ENCODE measurements around the gene EIF3B. TPM values are rescaled to one million over a fixed set of nuclear protein-coding genes. Genes with fewer than 3 reads are reported as not detected.
"Not testable (repeated sequence)": the region's sequence is repeated elsewhere in the genome, so short reads cannot be mapped to it uniquely, and the experiment has no call there.

The EIF3B gene
- total and polyA plus RNA-seq, 7 donors = 37.9 to 125 (median 96.9) TPM

DNA sequence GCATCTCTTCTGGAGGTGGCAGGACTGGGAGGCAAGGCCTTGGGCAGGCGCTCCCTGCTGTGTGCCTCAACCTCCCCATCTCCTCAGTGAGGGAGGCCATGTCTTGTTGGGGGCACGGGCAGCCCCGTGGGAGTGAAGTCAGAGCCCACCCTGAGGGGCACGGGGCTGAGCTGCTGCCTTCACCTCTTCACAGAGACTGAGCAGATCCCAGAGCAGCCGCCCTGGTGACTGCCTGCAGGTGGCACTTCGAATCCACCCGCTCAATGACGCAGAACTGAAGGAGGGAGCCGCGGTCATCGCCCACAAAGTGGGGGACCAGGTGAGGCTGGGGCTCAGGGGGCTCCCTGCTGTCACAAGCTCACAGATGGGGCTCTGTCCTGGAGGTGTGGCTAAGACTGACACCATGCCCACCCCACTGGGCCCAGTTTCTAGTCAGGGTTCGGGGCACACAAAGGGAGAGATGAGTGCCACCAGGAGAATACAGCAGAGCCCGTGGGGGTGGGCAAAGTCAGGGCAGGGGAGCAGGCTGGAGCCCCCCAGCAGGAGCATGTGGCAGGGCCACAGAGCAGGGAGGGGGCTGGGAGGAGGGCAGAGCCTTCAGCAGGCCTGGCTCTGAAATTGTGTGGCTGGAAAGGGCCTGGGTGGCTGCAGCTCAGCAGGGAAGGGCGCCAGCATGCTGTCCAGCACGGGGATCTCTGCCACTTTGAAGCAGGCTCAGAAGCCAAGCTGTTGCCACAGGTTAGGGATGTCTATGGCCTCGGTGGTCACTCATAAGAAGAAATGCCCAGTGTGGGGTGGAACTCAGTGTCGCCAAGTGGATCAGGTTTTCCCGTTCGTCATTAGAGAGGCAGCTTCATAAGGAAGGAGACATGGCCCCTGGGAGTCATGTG lies 30.0 kb downstream of the EIF3B start:
- Histone ChIP-seq H3K27me3 (no peaks in the 10 kb centered on the region), H3K36me3 (peaks cover 15 to 38% (median 19%) of the 10 kb centered on the region in 4 donors), H3K4me3 (no peak overlapping the region), H3K27ac (no peak overlapping the region), H3K9me3 (no peaks in the 10 kb centered on the region), H3K4me1 (no peaks in the 10 kb centered on the region)
- TF ChIP-seq, protein P1, sequence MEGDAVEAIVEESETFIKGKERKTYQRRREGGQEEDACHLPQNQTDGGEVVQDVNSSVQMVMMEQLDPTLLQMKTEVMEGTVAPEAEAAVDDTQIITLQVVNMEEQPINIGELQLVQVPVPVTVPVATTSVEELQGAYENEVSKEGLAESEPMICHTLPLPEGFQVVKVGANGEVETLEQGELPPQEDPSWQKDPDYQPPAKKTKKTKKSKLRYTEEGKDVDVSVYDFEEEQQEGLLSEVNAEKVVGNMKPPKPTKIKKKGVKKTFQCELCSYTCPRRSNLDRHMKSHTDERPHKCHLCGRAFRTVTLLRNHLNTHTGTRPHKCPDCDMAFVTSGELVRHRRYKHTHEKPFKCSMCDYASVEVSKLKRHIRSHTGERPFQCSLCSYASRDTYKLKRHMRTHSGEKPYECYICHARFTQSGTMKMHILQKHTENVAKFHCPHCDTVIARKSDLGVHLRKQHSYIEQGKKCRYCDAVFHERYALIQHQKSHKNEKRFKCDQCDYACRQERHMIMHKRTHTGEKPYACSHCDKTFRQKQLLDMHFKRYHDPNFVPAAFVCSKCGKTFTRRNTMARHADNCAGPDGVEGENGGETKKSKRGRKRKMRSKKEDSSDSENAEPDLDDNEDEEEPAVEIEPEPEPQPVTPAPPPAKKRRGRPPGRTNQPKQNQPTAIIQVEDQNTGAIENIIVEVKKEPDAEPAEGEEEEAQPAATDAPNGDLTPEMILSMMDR (IDR thresholded peaks at IDR 0.05) = no peak
- no peak for TF ChIP-seq EP300 (IDR thresholded peaks at IDR 0.05)
- TF ChIP-seq POLR2A (IDR thresholded peaks at IDR 0.05) = no peak
- no peak for TF ChIP-seq POLR2AphosphoS5 (IDR thresholded peaks at IDR 0.05)
- intact Hi-C loops (cut with DNase I) = no loop called here
- no peak for DNase-seq
- 83 to 92% methylated on average over 19 of the region's 19 CpGs for WGBS, 2 donors

DNA sequence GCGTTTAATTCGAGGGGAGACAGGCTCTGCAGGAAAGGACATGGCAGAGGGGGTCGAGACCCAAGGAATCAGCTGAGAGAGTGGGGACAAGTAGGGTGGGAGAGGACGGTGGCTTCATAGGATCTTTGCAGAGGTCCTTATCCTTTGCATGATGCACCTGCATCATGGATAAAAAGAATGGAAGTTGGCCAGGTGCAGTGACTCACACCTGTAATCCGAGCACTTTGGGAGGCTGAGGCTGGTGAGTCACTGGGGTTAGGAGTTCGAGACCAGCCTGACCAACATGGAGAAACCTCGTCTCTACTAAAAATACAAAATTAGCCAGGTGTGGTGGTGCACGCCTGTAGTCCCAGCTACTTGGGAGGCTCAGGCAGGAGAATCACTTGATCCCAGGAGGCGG lies 31.5 kb downstream of the EIF3B start:
- H3K4me3 ChIP-seq; H3K9me3 ChIP-seq; DNase-seq; H3K27me3 ChIP-seq; intact Hi-C loops (cut with DNase I); H3K27ac ChIP-seq; H3K4me1 ChIP-seq: not testable (repeated sequence)
- peaks cover 3 to 23% (median 4%) of the 10 kb centered on the region in 4 donors for H3K36me3 ChIP-seq
- 87 to 89% methylated on average over 9 of the region's 9 CpGs for WGBS, 2 donors

DNA sequence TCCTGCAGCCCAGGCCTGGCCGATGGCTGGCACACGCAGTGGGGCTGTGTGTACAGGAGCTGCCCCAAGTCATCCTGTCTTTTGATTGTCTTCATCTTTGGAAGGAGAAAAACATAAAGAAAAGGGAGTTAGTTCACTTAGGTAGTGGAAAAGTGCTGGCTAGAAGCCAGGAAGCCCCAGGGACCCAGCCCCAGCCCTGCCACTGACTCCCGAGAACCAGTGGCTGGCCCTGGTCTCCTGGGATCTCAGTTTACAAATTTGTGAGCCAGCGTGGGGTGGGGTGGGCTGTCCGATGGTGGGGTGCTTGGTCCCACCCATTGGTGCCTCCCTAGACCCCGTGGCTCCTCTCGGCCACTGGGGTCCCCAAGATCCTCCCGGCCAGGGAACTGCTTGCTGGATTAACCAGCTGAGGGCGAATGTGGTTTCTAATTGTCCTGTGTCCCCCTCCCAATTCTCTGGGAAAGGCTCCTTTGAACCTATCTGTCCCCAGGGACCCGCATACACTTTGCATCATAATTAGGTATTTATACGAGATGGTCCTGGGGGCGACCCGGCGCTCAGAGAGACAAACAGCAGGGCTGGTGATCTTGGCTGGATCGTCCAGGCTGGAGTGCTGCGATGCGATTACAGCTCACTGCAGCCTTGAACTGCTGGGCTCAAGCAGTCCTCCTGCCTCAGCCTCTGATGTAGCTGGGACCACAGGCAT lies 32.5 kb downstream of the EIF3B start:
- intact Hi-C loops (cut with DNase I) = no loop called here
- H3K9me3 ChIP-seq = no peaks in the 10 kb centered on the region
- 82 to 88% methylated on average over 17 of the region's 17 CpGs for WGBS, 2 donors
- no peaks in the 10 kb centered on the region for H3K27me3 ChIP-seq
- peaks cover 0 to 7% (median 0%) of the 10 kb centered on the region in 4 donors for H3K4me1 ChIP-seq
- no peak overlapping the region for H3K4me3 ChIP-seq
- no peak for TF ChIP-seq EP300 (IDR thresholded peaks at IDR 0.05)
- TF ChIP-seq, protein P1 (IDR thresholded peaks at IDR 0.05) = no peak
- TF ChIP-seq POLR2A (IDR thresholded peaks at IDR 0.05) = no peak
- DNase-seq = no peak
- H3K27ac ChIP-seq = no peak overlapping the region
- H3K36me3 ChIP-seq = peaks cover 0 to 13% (median 0%) of the 10 kb centered on the region in 4 donors

DNA sequence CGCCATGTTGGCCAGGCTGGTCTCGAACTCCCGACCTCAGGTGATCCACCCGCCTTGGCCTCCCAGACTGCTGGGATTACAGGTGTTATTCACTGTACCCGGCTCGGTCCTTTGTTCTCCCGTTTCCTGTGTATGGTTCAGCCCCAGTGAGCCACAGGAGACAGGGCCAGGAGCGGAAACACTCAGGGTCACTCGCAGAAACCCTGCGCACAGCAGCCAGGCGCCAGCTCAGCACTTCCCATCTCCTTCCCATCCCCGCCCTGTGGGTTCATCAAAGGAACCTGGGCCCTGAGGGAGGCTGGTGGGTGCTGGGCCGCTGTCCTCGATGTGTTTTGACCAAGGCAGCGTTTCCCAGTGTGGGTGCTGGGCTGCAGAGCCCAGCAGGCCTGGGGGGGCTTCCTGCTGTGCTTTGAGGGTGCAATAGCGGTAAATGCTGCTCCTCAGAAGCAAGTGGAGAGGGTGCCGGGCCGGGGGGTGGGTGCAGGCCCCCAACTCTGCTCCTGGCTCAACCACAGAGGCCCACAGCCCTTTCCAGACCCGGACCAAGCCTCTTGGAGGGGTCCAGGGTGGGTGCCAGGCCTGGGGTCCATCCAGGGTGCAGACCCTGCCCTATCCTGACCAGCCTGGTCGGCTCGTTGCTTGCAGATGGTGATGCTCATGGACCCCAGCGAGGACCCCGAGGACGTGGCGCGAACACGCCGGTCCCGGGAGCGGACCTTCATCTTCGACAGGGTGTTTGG lies 33.4 kb downstream of the EIF3B start:
- 83 to 96% methylated on average over 31 of the region's 31 CpGs for WGBS, 2 donors
- intact Hi-C loops (cut with DNase I) = no loop called here

More for the DNA sequence above, 33.4 kb downstream of the EIF3B start:
- H3K9me3 ChIP-seq = no peaks in the 10 kb centered on the region
- no peak for DNase-seq
- H3K27ac ChIP-seq = no peak overlapping the region
- TF ChIP-seq POLR2AphosphoS5 (IDR thresholded peaks at IDR 0.05) (no peak), EP300 (IDR thresholded peaks at IDR 0.05) (no peak), POLR2A (IDR thresholded peaks at IDR 0.05) (no peak)
- TF ChIP-seq, protein P1 (IDR thresholded peaks at IDR 0.05) = no peak
- H3K4me3 ChIP-seq = no peak overlapping the region
- H3K4me1 ChIP-seq = peaks cover 0 to 7% (median 0%) of the 10 kb centered on the region in 4 donors
- peaks cover 0 to 3% (median 0%) of the 10 kb centered on the region in 4 donors for H3K36me3 ChIP-seq
- no peaks in the 10 kb centered on the region for H3K27me3 ChIP-seq
